ENCODE data around the gene PRKCH.

The PRKCH gene

GRCh38 chr14:61335049-61335448 lies 13.7 kb downstream of the PRKCH start:
- no peaks in the 10 kb centered on the region for H3K27me3 ChIP-seq (ENCODE audit: insufficient read depth, poor library complexity, severe bottlenecking)
- TF ChIP-seq POLR2AphosphoS5 (IDR thresholded peaks at IDR 0.05; ENCODE audit: low read depth) = no peak
- TF ChIP-seq, protein P1, sequence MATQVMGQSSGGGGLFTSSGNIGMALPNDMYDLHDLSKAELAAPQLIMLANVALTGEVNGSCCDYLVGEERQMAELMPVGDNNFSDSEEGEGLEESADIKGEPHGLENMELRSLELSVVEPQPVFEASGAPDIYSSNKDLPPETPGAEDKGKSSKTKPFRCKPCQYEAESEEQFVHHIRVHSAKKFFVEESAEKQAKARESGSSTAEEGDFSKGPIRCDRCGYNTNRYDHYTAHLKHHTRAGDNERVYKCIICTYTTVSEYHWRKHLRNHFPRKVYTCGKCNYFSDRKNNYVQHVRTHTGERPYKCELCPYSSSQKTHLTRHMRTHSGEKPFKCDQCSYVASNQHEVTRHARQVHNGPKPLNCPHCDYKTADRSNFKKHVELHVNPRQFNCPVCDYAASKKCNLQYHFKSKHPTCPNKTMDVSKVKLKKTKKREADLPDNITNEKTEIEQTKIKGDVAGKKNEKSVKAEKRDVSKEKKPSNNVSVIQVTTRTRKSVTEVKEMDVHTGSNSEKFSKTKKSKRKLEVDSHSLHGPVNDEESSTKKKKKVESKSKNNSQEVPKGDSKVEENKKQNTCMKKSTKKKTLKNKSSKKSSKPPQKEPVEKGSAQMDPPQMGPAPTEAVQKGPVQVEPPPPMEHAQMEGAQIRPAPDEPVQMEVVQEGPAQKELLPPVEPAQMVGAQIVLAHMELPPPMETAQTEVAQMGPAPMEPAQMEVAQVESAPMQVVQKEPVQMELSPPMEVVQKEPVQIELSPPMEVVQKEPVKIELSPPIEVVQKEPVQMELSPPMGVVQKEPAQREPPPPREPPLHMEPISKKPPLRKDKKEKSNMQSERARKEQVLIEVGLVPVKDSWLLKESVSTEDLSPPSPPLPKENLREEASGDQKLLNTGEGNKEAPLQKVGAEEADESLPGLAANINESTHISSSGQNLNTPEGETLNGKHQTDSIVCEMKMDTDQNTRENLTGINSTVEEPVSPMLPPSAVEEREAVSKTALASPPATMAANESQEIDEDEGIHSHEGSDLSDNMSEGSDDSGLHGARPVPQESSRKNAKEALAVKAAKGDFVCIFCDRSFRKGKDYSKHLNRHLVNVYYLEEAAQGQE (IDR thresholded peaks at IDR 0.05; ENCODE audit: insufficient replicate concordance, low read depth) = no peak
- no peak for TF ChIP-seq CTCF (IDR thresholded peaks at IDR 0.05; ENCODE audit: insufficient read depth, low read length)
- TF ChIP-seq GABPA (IDR thresholded peaks at IDR 0.05; ENCODE audit: low read depth) = no peak
- no peak for TF ChIP-seq SPI1 (IDR thresholded peaks at IDR 0.05; ENCODE audit: borderline replicate concordance, low read depth)
- no peak for DNase-seq (ENCODE audit: low read depth in 1 of 2, low spot score in 1 of 2)
- H3K4me3 ChIP-seq (replicated peaks; ENCODE audit: insufficient read depth, low read length) = no peak overlapping the region
- no peak overlapping the region for H3K27ac ChIP-seq (replicated peaks)

GRCh38 chr14:61335671-61336275 lies 14.4 kb downstream of the PRKCH start:
- DNase-seq (ENCODE audit: low read depth in 1 of 2, low spot score in 1 of 2) = no peak
- Histone ChIP-seq H3K27ac (replicated peaks) (no peak overlapping the region), H3K27me3 (ENCODE audit: insufficient read depth, poor library complexity, severe bottlenecking) (no peaks in the 10 kb centered on the region), H3K4me3 (replicated peaks; ENCODE audit: insufficient read depth, low read length) (no peak overlapping the region)
- TF ChIP-seq, protein P1 (IDR thresholded peaks at IDR 0.05; ENCODE audit: insufficient replicate concordance, low read depth) = no peak
- TF ChIP-seq CTCF (IDR thresholded peaks at IDR 0.05; ENCODE audit: insufficient read depth, low read length) (no peak), SPI1 (IDR thresholded peaks at IDR 0.05; ENCODE audit: borderline replicate concordance, low read depth) (no peak), GABPA (IDR thresholded peaks at IDR 0.05; ENCODE audit: low read depth) (no peak), POLR2AphosphoS5 (IDR thresholded peaks at IDR 0.05; ENCODE audit: low read depth) (no peak)

DNA sequence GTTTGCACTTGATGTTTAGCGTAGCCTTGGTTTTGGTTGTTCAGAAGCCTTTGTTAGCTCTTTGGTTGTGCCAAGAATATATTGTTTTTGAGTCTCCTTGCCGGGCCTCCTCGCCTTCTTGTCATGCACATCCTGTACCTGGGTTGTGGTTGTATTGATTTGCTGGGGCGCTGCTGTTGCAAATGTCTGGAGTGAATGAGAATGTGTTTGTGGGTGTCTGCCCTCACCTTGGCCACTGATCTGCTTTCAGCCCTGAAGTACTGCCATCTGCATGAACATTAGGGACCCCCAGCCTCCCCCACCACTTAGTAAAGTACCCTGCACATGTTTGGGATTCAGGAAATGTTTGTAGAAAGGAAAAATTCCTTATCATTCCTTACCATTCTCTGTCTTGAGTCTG lies 16.5 kb downstream of the PRKCH start:
- TF ChIP-seq, protein P1 (IDR thresholded peaks at IDR 0.05; ENCODE audit: insufficient replicate concordance, low read depth) = no peak
- TF ChIP-seq GABPA (IDR thresholded peaks at IDR 0.05; ENCODE audit: low read depth) (no peak), CTCF (IDR thresholded peaks at IDR 0.05; ENCODE audit: insufficient read depth, low read length) (no peak), POLR2AphosphoS5 (IDR thresholded peaks at IDR 0.05; ENCODE audit: low read depth) (no peak), SPI1 (IDR thresholded peaks at IDR 0.05; ENCODE audit: borderline replicate concordance, low read depth) (no peak)
- no peak overlapping the region for H3K4me3 ChIP-seq (replicated peaks; ENCODE audit: insufficient read depth, low read length)
- no peak for DNase-seq (ENCODE audit: low read depth in 1 of 2, low spot score in 1 of 2)
- no peaks in the 10 kb centered on the region for H3K27me3 ChIP-seq (ENCODE audit: insufficient read depth, poor library complexity, severe bottlenecking)
- H3K27ac ChIP-seq (replicated peaks) = no peak overlapping the region
